Hepatocyte (in vitro differentiated cells): ENCODE data around the gene UNG. TPM values are rescaled to one million over a fixed set of nuclear protein-coding genes. Genes with fewer than 3 reads are reported as not detected.

Source experiments
- DNase-seq: peaks from one replicate; pipeline ENCODE4 v3.0.0-alpha.2; 2016; ENCODE audit warnings: low spot score
- H2AFZ ChIP-seq: fragments of 200-600 bp; sonication (generic); 2 replicates; pipeline ENCODE4 v1.6.0; 2016; ENCODE audit warnings: antibody characterized with exemption, mild to moderate bottlenecking
- H3K27ac ChIP-seq: fragments of 200-600 bp; sonication (generic); 2 replicates; pipeline ENCODE4 v1.5.1; 2016; ENCODE audit warnings: mild to moderate bottlenecking
- H3K27me3 ChIP-seq: fragments of 200-600 bp; sonication (generic); 2 replicates; pipeline ENCODE4 v1.6.1; 2016
- H3K36me3 ChIP-seq: fragments of 200-600 bp; sonication (generic); replicated peaks from 2 replicates; pipeline ENCODE4 v1.5.1; 2016; ENCODE audit warnings: low read depth; ENCODE audit not compliant: insufficient read depth
- H3K4me1 ChIP-seq: fragments of 200-600 bp; sonication (generic); 2 replicates; pipeline ENCODE4 v1.5.1; 2016; ENCODE audit warnings: mild to moderate bottlenecking, moderate library complexity; ENCODE audit not compliant: insufficient read depth
- H3K4me2 ChIP-seq: fragments of 200-600 bp; sonication (generic); 2 replicates; pipeline ENCODE4 v1.6.0; 2016
- H3K4me3 ChIP-seq: fragments of 200-600 bp; sonication (generic); 2 replicates; pipeline ENCODE4 v1.5.1; 2016; ENCODE audit warnings: mild to moderate bottlenecking
- H3K79me2 ChIP-seq: fragments of 200-600 bp; sonication (generic); 2 replicates; pipeline ENCODE4 v1.6.0; 2017; ENCODE audit warnings: mild to moderate bottlenecking
- H3K9me2 ChIP-seq: fragments of 200-600 bp; sonication (generic); replicated peaks from 2 replicates; pipeline ENCODE4 v1.6.0; 2017; ENCODE audit warnings: mild to moderate bottlenecking; ENCODE audit not compliant: insufficient read depth
- H3K9me3 ChIP-seq: fragments of 200-600 bp; sonication (generic); 2 replicates; pipeline ENCODE4 v1.5.1; 2016; ENCODE audit warnings: low read depth, mild to moderate bottlenecking
- H4K20me1 ChIP-seq: fragments of 200-600 bp; sonication (generic); 2 replicates; pipeline ENCODE4 v1.6.0; 2016; ENCODE audit warnings: mild to moderate bottlenecking; ENCODE audit not compliant: insufficient read depth, poor library complexity, severe bottlenecking
- EZH2 ChIP-seq: fragments of 200-600 bp; sonication (generic); IDR thresholded peaks from 2 replicates; pipeline ENCODE4 v1.6.1; 2016; ENCODE audit warnings: antibody characterized with exemption, mild to moderate bottlenecking, borderline replicate concordance
- EZH2phosphoT487 ChIP-seq: fragments of 200-600 bp; sonication (generic); IDR thresholded peaks from one replicate; pipeline ENCODE4 v1.6.1; 2018; ENCODE audit warnings: antibody characterized with exemption, mild to moderate bottlenecking, low read depth, moderate library complexity; ENCODE audit not compliant: unreplicated experiment, severe bottlenecking
- WGBS: methylation state at CpG from one replicate; pipeline ENCODE4 v1.1.6; 2016; ENCODE audit warnings: low lambda C conversion rate; ENCODE audit errors: missing lambda C conversion rate; 5-methylcytosine and 5-hydroxymethylcytosine counted together
- polyA plus RNA-seq: library from polyadenylated mRNA; unstranded; fragments of >200 nt; fragmentation: Nextera tagmentation; extraction: Ambion mirVana; gene quantifications from 2 replicates; pipeline ENCODE4 v1.2.1, GENCODE V29; 2016
- total RNA-seq: library from RNA; depleted of rRNA; stranded (reverse); fragments of >200 nt; gene quantifications from 2 replicates; pipeline ENCODE4 v1.2.3, GENCODE V29; 2014
- TF ChIP-seq, protein P1 (sequence below): fragments of 200-600 bp; sonication (generic); IDR thresholded peaks from 2 replicates; pipeline ENCODE4 v1.5.1; 2016; ENCODE audit warnings: antibody characterized with exemption, mild to moderate bottlenecking; ENCODE audit not compliant: poor library complexity

UNG gene
- total and polyA plus RNA-seq, 2 experiments from 2014 or later, result 35.7 to 41.2 TPM

DNA sequence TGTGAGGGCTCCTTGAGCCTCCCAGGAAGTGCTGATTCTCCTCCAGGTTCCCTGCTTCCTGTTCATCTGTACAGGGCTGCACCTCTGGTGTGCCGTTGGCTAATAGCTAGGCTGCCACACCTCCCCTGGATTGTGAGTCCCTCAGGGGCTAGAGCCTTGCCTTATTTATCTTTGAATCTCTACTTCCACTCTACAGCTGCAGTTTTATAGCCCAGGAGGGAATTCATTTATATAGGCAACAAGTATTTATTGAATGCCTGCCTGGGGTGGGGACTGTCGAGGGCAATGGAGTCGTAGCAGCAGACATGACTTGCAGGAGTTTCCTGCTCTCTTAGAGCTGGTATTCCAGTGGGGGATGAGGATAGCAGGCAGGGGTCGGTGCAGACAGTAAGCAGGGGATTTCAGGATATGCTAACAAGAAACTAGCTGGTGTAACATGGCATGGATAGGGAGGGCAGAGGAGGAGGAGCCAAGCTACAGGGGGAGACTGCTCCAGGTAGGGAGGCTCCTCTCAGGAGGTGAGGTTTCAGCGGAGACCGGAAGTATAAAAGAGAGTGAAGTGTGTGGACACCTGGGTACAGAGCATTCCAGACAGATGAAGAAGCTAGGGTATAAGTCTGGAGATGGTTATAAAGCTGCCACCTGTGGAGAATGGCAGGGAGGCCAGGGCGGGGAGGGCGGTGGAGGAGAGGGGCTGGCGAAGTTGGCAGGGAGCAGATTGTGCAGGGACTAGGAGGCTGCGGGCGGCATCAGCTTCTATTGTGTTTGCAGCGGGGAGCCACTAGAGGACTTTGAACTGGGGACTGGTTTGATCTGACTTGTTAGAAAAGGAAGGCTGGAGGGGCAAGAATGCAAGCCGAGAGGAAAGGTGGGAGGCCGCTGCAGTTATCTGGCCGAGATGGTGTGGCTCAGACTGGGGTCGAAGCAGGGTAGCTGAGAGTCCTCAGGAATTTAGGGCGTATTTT lies 27.8 kb upstream of the UNG start:
- TF ChIP-seq, protein P1, sequence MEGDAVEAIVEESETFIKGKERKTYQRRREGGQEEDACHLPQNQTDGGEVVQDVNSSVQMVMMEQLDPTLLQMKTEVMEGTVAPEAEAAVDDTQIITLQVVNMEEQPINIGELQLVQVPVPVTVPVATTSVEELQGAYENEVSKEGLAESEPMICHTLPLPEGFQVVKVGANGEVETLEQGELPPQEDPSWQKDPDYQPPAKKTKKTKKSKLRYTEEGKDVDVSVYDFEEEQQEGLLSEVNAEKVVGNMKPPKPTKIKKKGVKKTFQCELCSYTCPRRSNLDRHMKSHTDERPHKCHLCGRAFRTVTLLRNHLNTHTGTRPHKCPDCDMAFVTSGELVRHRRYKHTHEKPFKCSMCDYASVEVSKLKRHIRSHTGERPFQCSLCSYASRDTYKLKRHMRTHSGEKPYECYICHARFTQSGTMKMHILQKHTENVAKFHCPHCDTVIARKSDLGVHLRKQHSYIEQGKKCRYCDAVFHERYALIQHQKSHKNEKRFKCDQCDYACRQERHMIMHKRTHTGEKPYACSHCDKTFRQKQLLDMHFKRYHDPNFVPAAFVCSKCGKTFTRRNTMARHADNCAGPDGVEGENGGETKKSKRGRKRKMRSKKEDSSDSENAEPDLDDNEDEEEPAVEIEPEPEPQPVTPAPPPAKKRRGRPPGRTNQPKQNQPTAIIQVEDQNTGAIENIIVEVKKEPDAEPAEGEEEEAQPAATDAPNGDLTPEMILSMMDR, result no peak
- TF ChIP-seq EZH2, result no peak
- TF ChIP-seq EZH2phosphoT487, result no peak
- Histone ChIP-seq H3K27ac (peak overlapping the region; percentile 94), H3K79me2 (no peaks in the 10 kb centered on the region), H3K4me3 (no peak overlapping the region), H4K20me1 (no peaks in the 10 kb centered on the region), H3K4me1 (peaks cover 18% of the 10 kb centered on the region), H2AFZ (no peak overlapping the region), H3K4me2 (peak overlapping the region; percentile 67), H3K27me3 (no peaks in the 10 kb centered on the region), H3K9me2 (no peaks in the 10 kb centered on the region), H3K36me3 (no peaks in the 10 kb centered on the region), H3K9me3 (no peaks in the 10 kb centered on the region)
- DNase-seq, result peak; percentile 70
- 42% methylated on average over 17 of the region's 17 CpGs for WGBS

GRCh38 chr12:109074866-109075265 lies 22.5 kb upstream of the UNG start:
- H3K36me3 ChIP-seq, result no peaks in the 10 kb centered on the region
- H3K4me3 ChIP-seq, result no peak overlapping the region
- H3K79me2 ChIP-seq, result no peaks in the 10 kb centered on the region
- no peak for TF ChIP-seq EZH2
- TF ChIP-seq, protein P1, result no peak
- TF ChIP-seq EZH2phosphoT487, result no peak
- H3K9me2 ChIP-seq, result no peaks in the 10 kb centered on the region
- no peak overlapping the region for H3K4me2 ChIP-seq
- no peaks in the 10 kb centered on the region for H4K20me1 ChIP-seq
- no peaks in the 10 kb centered on the region for H3K27me3 ChIP-seq
- H3K9me3 ChIP-seq, result no peaks in the 10 kb centered on the region
- H3K27ac ChIP-seq, result no peak overlapping the region
- DNase-seq, result no peak
- H3K4me1 ChIP-seq, result peaks cover 7% of the 10 kb centered on the region
- no peak overlapping the region for H2AFZ ChIP-seq

GRCh38 chr12:109082751-109083150 lies 14.6 kb upstream of the UNG start:
- no peak overlapping the region for H2AFZ ChIP-seq
- H3K9me2 ChIP-seq, result no peaks in the 10 kb centered on the region
- WGBS, result 96% methylated on average over 14 of the region's 14 CpGs
- DNase-seq, result no peak
- H3K4me2 ChIP-seq, result no peak overlapping the region
- TF ChIP-seq, protein P1, result no peak
- no peak for TF ChIP-seq EZH2
- TF ChIP-seq EZH2phosphoT487, result no peak
- no peaks in the 10 kb centered on the region for H4K20me1 ChIP-seq
- H3K4me1 ChIP-seq, result no peaks in the 10 kb centered on the region
- no peaks in the 10 kb centered on the region for H3K79me2 ChIP-seq
- no peaks in the 10 kb centered on the region for H3K36me3 ChIP-seq
- H3K9me3 ChIP-seq, result no peaks in the 10 kb centered on the region
- H3K27ac ChIP-seq, result no peak overlapping the region
- no peaks in the 10 kb centered on the region for H3K27me3 ChIP-seq
- H3K4me3 ChIP-seq, result no peak overlapping the region
